COR-L47 (cell line): ENCODE measurements around the gene GHRL.
"Not testable (repeated sequence)": the region's sequence is repeated elsewhere in the genome, so short reads cannot be mapped to it uniquely, and the experiment has no call there.

Source experiments
- DNase-seq: peaks from one replicate; lab custom pipeline; 2025; lab: John Stamatoyannopoulos, UW

GHRL gene

GRCh38 chr3:10273702-10274305 is 18.9 kb downstream of the GHRL start:
- DNase-seq: no peak

GRCh38 chr3:10272977-10273376 is 19.8 kb downstream of the GHRL start:
- no peak for DNase-seq

GRCh38 chr3:10272476-10272875 is 20.3 kb downstream of the GHRL start:
- not testable (repeated sequence) for DNase-seq

GRCh38 chr3:10269443-10269842 is 23.3 kb downstream of the GHRL start:
- no peak for DNase-seq

- no peak for DNase-seq
Observed at GRCh38 chr3:10268930-10269329, 23.8 kb downstream of the GHRL start.

GRCh38 chr3:10268116-10268515 is 24.6 kb downstream of the GHRL start:
- no peak for DNase-seq

- DNase-seq: not testable (repeated sequence)
Observed at GRCh38 chr3:10266936-10267335, 25.8 kb downstream of the GHRL start.

- DNase-seq: no peak
Observed at GRCh38 chr3:10265833-10266232, 26.9 kb downstream of the GHRL start.

- DNase-seq: no peak
Observed at GRCh38 chr3:10263646-10264363, 28.9 kb downstream of the GHRL start.

GRCh38 chr3:10262027-10262426 is 30.7 kb downstream of the GHRL start:
- DNase-seq: no peak

- no peak for DNase-seq
Observed at GRCh38 chr3:10260211-10260701, 32.5 kb downstream of the GHRL start.

GRCh38 chr3:10259798-10260197 is 32.9 kb downstream of the GHRL start:
- DNase-seq: no peak

- DNase-seq: no peak
Observed at GRCh38 chr3:10259036-10259435, 33.7 kb downstream of the GHRL start.

- no peak for DNase-seq
Observed at GRCh38 chr3:10255835-10256234, 36.9 kb downstream of the GHRL start.

GRCh38 chr3:10253731-10254130 is 39.0 kb downstream of the GHRL start:
- DNase-seq: no peak

- no peak for DNase-seq
Observed at GRCh38 chr3:10251006-10251405, 41.7 kb downstream of the GHRL start.

GRCh38 chr3:10249833-10250232 is 42.9 kb downstream of the GHRL start:
- DNase-seq: no peak

GRCh38 chr3:10248984-10249748 is 43.6 kb downstream of the GHRL start:
- no peak for DNase-seq

GRCh38 chr3:10248184-10248983 is 44.4 kb downstream of the GHRL start, which contains the start of gene TATDN2:
TATDN2 (plus strand) TSS chr3:10248459; CDS start chr3:10249201, 742 bp downstream.
- peak; percentile 91 for DNase-seq

- DNase-seq: no peak
Observed at GRCh38 chr3:10247679-10248183, 45.0 kb downstream of the GHRL start.

- DNase-seq: no peak
Observed at GRCh38 chr3:10245081-10245712, 47.5 kb downstream of the GHRL start.
